T-helper 2 cell treated with Interferon-gamma antibody and Interleukin-4, amounts not matched to agents 100 ng/mL and 5 ng/mL, for 36 hours (primary cell): Measurements from ENCODE around the gene DCAF4L1. TPM values are rescaled to one million over a fixed set of nuclear protein-coding genes. Genes with fewer than 3 reads are reported as not detected.

Experiments used
- intact Hi-C: fragments of 100-400 bp; cut with micrococcal nuclease; formaldehyde crosslinking; loops from one replicate; pipeline ENCODE4 v1.15.1; 2023
- total RNA-seq: library from RNA; stranded (reverse); gene quantifications from 2 replicates; pipeline ENCODE4 v1.2.3, GENCODE V29; 2022

Gene DCAF4L1
- total RNA-seq, 1 donor from 2014 or later = 0.32 TPM

DNA sequence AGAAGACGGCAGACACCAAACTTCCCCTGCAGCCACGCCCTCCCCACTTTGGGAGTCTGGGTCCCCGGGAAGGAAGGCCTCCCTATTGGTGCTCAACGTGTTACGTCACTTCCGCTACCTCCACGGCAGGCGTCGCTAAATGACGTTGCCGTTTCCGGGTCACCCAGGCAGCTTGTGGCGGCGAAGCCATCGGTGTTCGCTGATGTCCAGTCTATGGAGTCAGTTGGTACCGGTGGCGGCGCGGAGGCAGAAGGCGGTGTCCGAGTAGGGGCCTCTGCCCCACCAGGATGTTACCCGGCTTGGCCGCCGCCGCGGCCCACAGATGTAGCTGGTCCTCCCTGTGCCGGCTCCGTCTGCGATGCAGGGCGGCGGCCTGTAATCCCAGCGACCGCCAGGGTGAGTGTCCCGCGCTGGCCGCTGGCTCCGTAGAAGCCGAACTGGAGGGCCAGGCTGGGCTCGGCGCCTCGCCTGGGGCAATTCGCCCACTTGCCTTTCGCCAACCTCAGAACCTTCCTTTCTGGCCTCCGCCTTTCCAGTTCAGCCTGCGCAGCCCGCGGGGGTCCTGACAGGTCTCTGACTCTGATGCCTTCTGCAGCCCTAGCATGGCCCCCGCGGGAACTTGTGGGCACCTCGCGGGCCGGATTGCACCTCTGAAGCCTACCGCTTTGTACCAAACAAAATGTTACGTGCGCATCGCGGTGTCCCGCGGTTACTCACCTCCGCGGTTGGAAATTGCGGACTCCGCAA, 9.0 kb downstream of the DCAF4L1 start, which contains the start of gene SLC30A9:
Gene SLC30A9 (plus strand): TSS at position 166 of the 747 bp plus-strand sequence. CDS start 122 bp downstream, at position 288.
- intact Hi-C loops = loop anchor here (1.0 to 2.0 kb wide), 2 partner anchors 55 to 666 kb away; partner anchors contain the start of genes ATP8A1 and TMEM33

DNA sequence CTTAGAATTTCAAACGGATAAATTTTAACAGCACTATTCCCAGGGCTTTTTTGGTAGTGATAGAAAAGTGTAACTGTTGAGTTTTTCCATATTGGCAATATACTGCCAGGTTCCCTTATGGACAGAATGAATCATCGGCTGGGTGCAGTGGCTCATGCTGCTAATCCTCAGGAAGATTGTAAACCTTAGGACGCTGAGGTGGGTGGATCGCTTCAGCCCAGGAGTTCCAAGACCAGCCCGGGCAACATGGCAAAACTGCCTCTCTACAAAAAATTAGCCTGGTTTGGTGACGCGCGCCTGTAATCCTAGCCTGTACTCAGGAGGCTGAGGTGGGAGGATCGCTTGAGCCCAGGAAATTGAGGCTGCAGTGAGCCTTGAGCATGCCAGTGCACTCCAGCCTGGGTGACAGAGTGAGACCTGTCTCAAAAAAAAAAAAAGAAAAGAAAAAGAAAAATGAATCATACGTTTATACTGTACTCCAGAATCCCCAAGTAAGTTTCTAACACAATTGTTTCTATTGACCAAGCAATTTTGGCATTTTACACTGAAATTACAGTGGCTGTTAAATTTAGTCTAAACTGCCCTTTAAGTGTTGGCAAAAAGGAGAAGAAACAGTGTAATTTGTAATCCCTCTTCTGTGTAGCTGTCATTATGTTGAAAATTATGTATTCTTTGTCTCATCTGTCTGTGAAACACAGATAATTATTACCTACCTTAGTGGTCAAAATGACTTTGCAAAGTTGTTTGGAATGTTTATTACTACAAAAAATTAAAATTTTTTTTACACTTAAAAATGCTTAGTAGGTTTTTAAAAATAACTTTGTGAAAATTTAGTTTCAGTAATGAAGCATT, 10.6 kb downstream of the DCAF4L1 start:
- intact Hi-C loops = loop anchor here (2.0 kb wide), 1 partner anchor 665 kb away; the partner anchor contains the start of gene ATP8A1

DNA sequence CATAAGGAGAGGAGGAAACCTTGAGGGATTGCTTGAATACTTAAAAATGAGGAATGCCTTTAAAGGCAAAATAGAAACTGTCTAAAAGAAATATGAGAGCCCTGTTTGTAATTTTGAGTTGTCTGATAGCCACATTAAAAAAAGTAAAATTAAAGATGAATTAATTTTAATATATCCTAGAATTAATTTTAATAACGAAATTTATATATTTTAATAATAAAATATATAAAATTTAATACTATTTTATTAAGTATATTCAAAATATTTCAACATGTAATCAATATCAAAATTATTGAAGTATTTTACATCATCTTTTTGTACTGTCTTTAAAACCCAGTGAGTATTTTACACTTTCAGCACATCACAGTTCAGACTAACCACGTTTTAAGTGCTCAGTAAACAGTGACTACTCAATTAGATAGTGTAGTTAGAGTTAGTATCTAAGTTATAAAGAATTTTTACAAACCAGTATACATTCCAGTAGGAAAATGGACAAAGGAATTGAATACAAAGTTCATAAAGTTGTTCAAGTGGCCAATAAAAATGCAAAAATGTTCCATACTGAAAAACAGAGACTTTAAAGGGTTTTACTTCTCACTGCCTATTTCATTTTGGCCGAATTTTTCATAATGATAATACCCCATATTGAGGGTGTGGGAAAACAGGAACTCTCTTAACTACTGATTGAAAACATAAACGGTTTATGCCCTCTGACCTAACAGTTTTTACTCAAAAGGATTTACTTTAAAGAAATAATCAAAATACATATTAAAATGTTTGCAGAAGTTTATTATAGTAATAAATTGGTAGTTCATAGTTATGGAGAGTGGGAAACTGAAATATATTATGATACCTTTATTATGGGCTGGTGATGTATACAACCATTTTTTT, 11.7 kb downstream of the DCAF4L1 start:
- intact Hi-C loops = no loop called here

DNA sequence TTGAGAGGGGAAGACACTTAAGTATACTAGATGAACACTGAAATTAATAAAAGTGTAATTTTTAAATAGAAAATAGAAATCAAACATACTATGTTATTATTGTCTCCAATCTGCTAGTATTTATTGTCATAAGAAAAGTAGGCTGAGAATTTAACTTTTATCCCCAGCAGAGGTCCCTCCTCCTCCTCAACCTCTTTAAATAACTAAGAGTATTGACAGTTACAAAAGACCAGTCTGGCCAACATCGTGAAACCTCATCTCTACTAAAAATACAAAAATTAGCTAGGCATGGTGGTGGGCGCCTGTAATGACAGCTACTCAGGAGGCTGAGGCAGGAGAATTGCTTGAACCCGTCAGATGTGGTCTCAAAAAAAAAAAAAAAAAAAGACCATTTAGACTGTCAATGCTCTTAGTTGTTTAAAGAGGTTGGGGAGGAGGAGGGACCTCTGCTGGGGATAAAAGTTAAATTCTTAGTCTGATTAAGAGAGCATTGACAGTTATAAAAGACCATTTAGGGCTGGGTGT, 13.0 kb downstream of the DCAF4L1 start:
- intact Hi-C loops = no loop called here

DNA sequence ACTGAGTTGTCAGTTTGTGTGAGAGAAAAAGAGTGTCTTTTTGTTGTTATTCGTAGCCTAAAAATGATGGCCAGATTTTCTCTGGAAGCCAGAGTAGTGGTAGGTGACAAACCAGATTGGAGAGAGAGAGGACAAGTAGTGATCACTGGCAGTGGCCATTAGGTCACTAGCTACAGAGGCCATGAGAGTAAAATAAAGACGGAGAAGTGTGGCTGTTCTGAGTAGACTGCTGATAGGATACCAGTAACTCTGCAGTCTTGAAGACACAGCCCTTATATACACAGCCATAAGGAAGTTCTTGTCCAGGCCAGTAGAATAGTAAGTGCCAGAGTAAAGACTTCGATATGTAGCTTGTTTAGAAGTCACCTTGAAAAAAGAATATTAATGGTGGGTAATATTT, 16.5 kb downstream of the DCAF4L1 start:
- intact Hi-C loops = no loop called here

DNA sequence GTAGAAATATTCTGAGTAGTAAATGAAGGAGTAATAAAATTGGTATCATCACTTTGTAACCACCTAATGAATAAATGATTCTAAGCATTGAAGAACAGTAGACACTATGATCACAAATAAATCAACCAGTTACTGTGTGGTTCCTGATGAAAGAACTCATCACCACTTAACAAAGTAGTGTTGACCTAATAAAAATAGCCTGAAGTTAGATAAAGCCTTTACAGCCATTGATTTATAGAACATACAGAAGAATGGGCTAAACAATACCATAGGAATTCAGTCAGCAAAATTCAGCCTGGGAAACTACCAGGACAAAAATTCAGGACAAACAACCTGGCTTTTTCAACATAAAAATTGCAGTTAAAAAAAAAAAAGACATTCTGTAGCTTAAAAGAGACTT, 17.8 kb downstream of the DCAF4L1 start:
- intact Hi-C loops = no loop called here

DNA sequence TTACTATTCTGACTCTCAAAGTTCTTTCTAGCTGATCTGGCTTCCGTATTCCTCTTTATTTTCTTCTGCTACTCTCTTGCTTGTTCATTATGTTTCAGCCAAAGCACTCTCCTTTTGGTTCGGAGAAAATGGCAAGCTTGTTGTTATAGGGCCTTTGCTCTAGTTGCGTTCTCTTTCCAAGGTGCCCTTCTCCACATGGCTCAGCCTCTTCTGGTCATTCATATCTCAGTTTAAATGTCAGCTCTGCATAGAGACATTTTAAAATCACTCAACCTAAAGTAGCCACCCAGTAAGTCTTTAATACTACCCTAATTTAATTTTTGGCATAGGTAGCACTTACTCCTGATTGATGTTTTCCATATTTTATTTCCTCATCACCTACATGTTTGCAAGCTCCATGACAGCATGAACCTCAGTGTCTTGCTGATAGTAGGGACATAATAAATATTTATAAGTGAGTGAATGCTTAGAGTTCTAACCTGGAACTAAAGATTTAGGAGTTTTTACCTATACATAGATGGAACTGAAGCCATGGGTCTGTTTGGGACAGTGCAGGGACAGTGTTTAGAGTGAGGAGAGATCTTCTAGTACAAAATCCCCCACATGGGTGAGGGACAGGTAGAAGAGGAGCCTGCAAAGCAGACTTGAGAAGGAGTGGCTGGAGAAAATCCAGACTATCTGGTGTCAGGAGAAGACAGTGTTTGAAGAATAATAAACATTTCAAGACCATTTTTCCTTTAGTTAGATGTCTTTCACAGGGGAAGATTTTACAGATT, 26.6 kb downstream of the DCAF4L1 start:
- intact Hi-C loops = no loop called here

DNA sequence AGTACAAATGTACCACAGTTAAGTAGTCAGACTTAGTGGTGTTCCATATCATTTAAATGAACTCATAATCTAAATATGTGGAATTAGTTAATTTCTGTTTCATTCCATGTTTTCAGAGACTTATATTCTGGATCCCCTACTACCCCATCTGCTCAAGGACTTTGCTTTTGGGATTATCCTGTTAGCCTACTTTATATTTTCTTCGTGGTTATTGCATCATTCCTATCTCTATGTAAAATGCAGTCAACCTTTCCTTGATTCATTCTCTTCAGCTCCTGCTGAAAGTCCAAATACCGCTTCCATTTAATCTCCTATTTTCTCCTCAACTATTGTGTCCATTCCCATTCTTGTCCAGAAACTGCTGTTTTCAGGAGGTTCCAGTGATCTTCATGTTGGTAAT, 33.9 kb downstream of the DCAF4L1 start:
- intact Hi-C loops = no loop called here

DNA sequence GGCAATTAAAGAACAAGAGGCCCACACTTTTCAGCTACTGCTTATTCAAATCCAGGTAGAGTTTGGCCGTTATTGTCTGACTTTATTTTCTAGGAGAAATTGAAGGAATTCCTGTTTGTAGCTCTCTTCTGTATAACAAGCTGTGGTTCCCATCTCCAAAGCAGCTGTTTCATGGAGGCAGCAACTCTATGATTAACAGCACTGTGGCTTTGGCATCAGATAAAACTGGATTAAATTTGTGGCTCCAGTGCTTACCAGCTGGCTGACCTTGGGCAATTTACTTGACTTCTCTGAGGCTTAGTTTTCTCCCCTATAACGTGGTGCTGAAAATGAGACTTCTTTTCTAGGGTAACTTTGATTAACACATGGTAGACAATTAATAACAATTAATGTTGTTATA, 36.9 kb downstream of the DCAF4L1 start:
- intact Hi-C loops = no loop called here

Other genes starting within 250 kb of the DCAF4L1 start
- not detected in 2 replicates for gene PHOX2B, start 233.0 kb upstream of the DCAF4L1 start, total RNA-seq
- 60.7 and 64.4 TPM in 2 replicates for gene TMEM33, start 46.3 kb upstream of the DCAF4L1 start, total RNA-seq
- 33.5 and 34.0 TPM in 2 replicates for gene SLC30A9, start 8.8 kb downstream of the DCAF4L1 start, total RNA-seq
- 0.05 and 0.14 TPM in 2 replicates for gene BEND4, start 170.9 kb downstream of the DCAF4L1 start, total RNA-seq